GM21737 (cell line): ENCODE measurements around the gene BMP4.

Source experiments
- ATAC-seq: cut with Tn5 transposase; IDR thresholded peaks from one replicate; pipeline ENCODE4 v1.9.1; 2021; ENCODE audit warnings: mild to moderate bottlenecking, moderate library complexity; ENCODE audit not compliant: unreplicated experiment

BMP4 gene

GRCh38 chr14:53964249-53964648 lies 7.6 kb upstream of the BMP4 start:
- ATAC-seq: no peak

GRCh38 chr14:53963320-53964227 lies 6.9 kb upstream of the BMP4 start:
- no peak for ATAC-seq

- no peak for ATAC-seq
Observed at GRCh38 chr14:53962953-53963319, 6.3 kb upstream of the BMP4 start.

GRCh38 chr14:53958628-53959027 lies 2.0 kb upstream of the BMP4 start:
- ATAC-seq: no peak

DNA sequence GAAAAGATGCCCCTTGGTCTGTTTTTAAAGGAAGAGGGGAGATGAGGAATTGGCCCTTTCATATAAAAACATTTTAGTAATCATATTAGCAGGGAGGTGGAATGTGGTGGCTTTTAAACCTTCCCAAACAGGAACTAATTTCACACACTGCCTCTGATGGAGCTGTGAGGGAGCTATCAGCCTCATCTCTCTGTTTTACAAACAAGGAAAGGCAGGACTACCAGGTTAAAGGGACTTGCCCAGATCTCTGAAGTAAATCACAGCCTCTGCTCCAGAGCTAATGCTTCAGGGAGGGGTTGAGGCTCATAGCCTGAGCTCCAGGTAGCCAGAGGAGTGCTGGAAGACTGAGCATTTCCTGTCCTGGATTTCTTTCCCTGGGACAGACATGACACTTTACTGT lies 1.1 kb upstream of the BMP4 start:
- ATAC-seq: no peak

DNA sequence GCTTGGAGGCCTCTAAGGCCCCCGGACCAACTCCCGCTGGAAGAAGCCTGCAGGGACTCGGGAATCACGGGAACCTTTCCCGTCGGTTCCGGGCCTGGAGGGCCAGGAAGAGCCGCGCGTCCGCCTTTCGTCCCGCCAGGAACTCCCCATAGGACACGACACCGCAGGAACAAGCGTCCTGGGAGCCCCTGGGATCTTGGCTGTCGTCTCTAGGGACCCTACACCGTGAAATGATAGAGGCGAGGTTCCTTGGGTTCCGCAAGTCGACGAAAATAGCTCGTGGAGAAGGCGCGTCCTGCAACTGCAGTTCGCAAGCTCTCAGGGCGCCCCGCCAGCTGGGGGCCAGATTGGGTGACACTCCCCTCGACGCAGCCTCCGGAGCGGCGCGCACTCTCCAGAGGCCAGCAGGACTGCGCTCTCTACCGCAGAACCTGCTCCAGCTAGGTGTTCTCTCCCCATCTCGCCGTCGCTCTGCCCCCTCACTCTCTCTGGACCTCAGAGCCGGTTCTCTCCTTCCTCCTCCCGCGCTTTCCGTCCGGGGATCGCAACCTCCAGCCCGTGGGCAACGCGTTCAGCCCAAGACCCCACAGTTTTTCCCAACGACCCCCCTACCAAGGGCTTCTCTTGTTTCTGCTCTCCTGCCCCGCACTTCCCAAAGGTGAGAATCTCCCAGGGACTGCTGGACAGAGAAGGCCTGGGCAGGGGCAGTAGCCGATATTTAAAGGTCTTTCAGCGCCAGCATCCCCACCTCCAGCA lies 776 bp downstream of the BMP4 start:
- no peak for ATAC-seq

DNA sequence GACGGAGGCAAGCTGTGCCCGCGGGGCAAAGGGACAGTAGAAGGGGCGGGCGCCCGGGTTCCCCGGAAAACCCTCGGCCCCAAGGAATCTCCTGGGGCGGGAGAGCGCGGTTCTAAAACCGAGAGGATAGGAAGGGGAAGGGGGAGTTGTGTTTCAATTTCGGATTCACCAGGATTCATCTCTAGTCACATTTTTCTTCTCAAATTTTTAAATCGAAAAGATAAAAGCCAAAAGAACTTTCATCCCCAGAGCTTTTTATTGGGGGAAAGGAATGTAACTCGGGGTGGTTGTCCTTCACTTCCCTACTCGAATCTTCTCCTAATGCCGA lies 1.4 kb downstream of the BMP4 start:
- ATAC-seq: no peak

DNA sequence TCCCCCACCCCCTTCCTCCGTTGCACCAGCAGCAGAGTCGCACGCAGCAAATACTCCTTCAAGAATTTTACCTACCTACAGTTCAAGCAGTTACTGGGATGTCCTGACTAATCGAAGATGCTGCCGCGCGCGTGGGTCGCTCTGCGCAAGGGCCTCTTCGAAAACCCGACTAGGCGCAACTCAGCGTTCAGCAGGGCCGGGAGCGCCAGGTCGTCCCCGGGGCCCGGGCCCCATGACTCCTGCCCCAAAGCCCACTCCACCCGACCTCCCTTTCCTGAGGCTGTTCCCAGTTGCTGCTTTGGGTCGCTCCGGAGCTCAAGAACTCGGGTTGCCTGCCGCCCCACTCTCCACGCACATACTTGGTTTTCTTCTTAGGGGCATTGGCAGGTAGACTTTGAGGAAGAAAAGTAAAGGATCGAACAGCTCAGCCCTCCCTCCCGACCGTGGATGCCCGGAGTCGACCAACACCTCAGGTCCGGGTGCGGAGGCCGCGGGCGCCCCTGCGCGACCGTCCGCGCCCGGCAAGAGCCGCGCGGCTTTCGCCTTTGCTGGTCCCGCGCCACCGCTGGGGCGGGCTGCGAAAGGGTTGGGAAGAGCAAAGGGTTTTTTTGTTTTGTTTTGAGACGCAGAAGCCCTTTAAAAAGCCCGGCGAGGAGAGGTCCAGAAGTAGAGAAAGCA lies 1.9 kb downstream of the BMP4 start:
- ATAC-seq: no peak

DNA sequence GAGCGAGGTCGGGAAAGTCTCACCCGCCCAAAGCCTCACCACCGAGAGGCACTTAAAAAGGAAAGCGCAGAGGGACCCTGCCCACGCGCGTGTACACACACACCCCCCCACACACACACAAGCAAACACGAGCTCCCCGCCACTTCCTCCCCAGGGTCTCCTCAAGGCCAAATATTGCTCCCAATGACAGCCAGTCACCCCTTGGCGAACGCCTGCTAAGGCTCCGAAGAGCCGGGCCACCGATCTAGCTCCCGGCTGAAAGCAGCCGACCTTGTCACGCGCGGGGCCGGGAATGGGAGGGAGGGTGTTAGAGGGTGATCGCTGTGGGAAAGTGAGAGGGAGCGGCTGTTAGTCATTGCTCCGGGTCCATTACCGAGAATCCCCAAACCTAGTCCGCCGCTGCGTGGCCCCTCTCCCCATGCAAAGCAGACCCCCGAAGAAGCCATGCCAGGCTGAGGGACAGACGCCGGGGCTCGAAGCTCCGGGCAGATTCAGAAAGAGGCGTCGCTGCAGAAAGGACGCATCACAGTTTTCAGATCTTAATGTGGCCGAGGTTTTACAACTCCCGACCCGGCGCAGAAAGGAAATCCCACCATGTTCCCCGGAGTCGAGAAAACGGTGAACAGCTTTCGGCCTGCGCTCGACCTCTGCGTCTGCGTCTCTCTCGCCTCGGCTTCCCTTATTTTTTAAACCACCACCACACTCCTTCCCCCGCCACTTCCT lies 2.6 kb downstream of the BMP4 start:
- ATAC-seq: no peak

- no peak for ATAC-seq
Observed at GRCh38 chr14:53953002-53953827, 3.4 kb downstream of the BMP4 start.

DNA sequence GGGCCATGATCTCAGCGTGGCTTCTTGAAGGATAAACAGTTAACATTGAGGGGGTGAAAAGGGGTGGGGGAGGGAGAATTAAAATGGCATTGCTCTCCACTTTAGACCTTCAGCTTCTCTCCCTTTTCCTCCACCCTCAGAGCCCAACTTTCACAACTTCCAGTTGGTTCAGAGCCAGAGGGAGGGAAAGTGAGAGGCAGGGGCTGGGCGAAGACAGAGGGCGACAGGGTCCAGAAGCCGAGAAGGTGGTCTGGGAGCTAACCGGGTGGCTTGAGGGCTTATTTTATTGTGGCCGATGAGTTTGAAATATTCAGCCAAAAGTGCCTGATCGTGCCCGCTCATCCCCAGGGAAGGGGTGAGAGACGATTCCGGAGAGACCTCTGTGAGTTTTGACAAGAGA lies 4.1 kb downstream of the BMP4 start:
- no peak for ATAC-seq

GRCh38 chr14:53951627-53952303 lies 4.9 kb downstream of the BMP4 start:
- ATAC-seq: no peak

- no peak for ATAC-seq
Observed at GRCh38 chr14:53951243-53951626, 5.4 kb downstream of the BMP4 start.

GRCh38 chr14:53950031-53950793 lies 6.4 kb downstream of the BMP4 start:
- no peak for ATAC-seq

DNA sequence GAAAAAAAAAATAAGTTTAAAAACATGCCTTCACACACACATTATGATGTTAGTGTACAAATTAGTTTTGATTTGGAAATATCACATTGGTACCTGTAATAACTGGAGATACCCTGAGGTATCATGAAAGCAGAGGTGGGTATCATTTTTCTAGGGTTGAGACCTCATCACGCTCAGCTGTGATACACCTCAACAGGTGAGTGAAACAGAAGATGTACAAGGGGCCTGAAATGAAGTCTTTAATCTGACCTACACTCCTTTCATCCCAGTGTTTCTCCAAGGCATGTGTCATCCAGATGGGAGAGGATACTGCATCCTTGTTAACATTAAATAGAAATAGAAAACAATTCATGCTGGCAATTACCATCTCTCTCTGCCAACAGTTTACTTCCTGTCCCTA lies 7.4 kb downstream of the BMP4 start:
- ATAC-seq: no peak

GRCh38 chr14:53948205-53948884 lies 8.3 kb downstream of the BMP4 start:
- ATAC-seq: no peak

GRCh38 chr14:53947452-53948204 lies 9.0 kb downstream of the BMP4 start:
- ATAC-seq: no peak

DNA sequence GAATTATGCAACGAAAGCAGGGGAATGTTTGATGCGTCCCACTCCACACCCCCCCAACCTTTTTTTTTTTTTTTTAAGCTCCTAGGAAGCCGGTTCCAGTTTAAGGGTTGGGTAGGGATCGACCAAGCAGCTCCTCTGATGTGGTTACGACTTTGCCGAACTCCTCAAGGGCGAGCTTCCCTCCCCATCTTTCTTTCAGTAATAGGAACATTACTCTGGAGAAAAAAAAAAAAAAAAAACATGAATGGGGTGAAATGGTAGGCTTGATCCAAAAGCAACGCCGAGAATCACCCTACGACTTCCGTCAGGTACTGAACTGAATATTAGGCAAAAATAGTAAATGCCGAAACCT lies 9.6 kb downstream of the BMP4 start:
- no peak for ATAC-seq
